NB4 (cell line): ENCODE results near the gene BNIP1.
A peak's percentile ranks its signal among the peaks of the same experiment; 100 is the strongest.

Experiments
- POLR2A ChIP-seq: IDR thresholded peaks from 2 replicates; pipeline ENCODE4 v1.6.1; 2011; ENCODE audit warnings: mild to moderate bottlenecking; ENCODE audit not compliant: insufficient read length; ENCODE audit errors: extremely low read depth
- TF ChIP-seq, protein P1 (sequence below): IDR thresholded peaks from one replicate; pipeline ENCODE4 v1.5.1; 2012; ENCODE audit warnings: low read depth, low read length
- TF ChIP-seq, protein P2 (sequence below): IDR thresholded peaks from 2 replicates; pipeline ENCODE4 v1.6.1; 2011; ENCODE audit warnings: low read depth, low read length

DNA sequence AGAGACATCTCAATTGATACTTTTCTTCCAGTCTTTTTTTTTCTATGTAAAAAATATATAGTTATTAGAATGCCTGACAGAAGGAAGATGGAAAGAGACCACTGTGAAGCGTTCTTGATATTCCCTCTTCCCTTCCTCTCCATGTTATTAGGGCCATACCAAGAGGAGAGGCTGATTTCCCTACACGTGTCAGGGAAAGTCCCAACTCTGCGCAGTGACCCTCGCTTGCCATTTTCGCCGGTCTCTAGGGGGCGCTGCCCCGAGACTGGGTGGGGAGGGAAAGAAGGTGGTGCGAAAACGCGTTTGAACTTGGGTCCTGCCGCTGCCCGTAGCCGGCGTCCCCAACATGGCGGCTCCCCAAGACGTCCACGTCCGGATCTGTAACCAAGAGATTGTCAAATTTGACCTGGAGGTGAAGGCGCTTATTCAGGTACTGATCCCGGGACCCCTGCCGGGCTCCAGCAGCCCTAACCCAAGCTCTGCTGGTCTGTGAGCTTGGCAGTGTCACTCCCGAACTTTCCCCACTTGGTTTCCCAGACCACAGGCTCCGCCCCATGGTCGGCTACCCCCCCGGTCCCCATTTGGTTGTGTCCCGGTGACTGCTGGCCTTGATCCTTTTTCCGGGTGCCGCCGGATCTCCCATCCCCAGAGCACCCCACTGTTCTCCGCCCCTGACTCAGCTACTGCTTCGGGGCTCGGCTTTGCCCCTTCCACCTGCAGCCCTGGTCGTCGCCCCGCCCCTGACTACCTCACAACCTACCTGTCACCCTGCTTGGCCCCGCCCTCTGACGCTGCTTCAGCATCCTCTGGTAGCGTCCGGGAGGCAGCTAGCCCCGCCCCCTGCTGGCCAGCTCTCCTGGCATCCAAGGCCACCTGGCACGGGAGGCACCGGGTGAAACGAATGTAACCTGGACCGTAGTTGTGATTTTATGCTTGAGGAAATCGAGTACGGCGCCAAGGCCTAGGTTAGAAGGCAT is at the start of gene BNIP1:
- TF ChIP-seq, protein P1, sequence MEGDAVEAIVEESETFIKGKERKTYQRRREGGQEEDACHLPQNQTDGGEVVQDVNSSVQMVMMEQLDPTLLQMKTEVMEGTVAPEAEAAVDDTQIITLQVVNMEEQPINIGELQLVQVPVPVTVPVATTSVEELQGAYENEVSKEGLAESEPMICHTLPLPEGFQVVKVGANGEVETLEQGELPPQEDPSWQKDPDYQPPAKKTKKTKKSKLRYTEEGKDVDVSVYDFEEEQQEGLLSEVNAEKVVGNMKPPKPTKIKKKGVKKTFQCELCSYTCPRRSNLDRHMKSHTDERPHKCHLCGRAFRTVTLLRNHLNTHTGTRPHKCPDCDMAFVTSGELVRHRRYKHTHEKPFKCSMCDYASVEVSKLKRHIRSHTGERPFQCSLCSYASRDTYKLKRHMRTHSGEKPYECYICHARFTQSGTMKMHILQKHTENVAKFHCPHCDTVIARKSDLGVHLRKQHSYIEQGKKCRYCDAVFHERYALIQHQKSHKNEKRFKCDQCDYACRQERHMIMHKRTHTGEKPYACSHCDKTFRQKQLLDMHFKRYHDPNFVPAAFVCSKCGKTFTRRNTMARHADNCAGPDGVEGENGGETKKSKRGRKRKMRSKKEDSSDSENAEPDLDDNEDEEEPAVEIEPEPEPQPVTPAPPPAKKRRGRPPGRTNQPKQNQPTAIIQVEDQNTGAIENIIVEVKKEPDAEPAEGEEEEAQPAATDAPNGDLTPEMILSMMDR = peak; percentile 94
- TF ChIP-seq, protein P2, sequence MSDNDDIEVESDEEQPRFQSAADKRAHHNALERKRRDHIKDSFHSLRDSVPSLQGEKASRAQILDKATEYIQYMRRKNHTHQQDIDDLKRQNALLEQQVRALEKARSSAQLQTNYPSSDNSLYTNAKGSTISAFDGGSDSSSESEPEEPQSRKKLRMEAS = peak; percentile 90
- peak; percentile 64 for TF ChIP-seq POLR2A
